ENCODE measurements around the gene WDR91. TPM values are rescaled to one million over a fixed set of nuclear protein-coding genes. Genes with fewer than 3 reads are reported as not detected.

Gene WDR91
- polyA plus RNA-seq, 5 donors: 44.7 to 70.5 (median 49.9) TPM

DNA sequence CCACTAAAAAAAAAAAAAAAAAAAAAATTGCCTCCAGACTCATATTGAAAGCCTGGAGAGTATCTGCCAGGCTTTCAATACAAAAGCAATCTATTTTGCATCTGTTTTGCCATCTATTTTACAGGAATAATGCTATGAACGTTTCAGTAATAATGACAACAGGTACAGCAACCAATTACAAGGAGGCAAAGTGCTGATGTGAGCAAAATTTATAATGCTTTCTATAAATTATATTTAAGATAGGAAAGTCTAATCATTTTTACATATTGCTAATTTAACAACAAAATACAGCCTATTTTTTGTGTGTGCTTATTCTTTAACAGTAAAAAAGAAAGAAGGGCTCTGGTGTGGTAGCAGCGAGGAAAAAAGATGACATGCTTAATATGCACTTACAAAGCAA, 10.0 kb downstream of the WDR91 start:
- DNase-seq: no peak

- DNase-seq: no peak
These were observed 10.4 kb downstream of the WDR91 start for GRCh38 chr7:135200821-135201331.

- no peak for DNase-seq
These were observed 11.9 kb downstream of the WDR91 start for GRCh38 chr7:135199439-135199838.

DNA sequence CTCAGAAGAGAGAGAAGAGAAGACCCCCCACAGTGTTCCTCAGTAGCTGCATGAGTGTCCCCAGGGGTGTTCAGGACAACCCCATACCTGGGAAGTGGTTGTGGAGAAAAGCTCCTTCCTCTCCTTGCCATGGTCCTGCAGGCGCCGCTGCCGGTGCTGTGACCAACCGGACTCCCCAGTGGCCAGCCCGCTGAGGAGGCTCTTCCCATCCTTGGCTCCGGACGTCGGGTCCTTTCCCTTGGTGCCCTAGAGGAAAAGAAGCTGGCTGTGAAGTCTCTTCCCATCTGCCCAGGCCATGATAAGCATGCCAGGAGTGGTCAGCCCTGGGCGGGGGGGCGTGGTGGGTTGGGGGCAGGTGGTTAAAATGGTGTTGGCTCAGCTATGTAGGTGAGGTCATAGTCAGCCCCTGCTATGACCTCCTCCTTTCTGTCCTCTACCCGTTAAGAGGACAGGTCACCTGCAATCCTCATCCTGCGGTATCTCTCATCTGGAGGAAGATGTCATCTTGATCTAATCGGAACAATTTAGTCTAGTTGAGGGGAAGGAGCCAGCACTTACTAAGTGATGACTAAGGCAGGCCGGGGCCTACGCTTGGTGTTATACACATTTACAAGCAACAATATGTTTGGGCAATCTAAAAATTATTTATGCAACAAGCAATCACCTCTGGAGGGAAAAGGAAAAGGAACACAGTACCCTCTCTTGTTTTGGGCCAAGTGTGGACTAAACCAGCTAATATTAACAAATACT, 13.2 kb downstream of the WDR91 start:
- DNase-seq: no peak

- no peak for DNase-seq
These were observed 14.0 kb downstream of the WDR91 start for GRCh38 chr7:135197343-135197742.

GRCh38 chr7:135195968-135196629, 15.2 kb downstream of the WDR91 start:
- no peak for DNase-seq

DNA sequence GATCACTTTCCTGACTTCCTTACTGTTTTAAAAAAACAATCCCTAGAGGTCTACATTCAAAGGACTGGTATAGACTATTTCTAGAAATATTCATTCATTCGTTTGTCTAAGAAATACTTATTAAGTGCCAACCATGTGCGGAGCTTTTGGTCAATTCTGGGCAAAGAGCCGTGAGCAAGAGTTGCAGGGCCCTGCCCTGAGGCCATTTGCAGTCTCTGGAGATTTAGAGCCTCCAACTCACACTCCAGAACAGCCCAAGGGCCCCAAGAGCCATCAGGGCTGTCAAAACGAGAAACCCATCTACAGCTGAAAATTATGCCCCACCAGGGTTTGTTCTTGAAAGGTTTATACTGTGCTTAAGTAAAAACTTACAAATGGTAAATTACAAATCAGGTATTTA, 16.2 kb downstream of the WDR91 start:
- no peak for DNase-seq

DNA sequence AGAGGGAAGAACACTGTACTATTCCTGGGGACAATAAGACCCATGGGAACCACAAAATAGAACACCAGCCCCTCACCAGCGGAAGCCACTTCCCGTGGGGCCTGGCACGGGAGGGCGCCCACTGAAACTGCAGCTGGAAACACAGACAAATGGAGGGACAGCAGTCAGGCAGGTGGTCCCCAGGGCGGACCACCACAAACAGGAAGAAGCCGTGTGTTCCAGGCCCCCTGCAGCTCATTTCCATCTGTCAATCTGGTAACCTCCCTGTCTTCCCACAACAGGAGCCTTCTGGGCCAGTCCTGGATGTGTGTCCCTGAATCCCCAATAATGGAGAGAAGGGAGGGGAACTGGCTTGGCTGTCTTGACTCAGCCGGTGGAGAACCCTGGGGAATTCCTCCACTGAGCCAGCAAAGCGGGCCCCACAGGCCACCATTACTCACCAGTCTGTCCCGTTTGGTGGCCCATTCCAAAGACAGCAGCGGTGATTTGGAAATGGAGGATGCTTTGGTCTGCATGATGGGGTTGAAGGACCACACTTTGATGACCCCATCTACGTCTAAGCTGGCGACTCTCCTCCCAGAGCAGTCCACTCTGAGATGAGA, 16.7 kb downstream of the WDR91 start:
- no peak for DNase-seq

DNA sequence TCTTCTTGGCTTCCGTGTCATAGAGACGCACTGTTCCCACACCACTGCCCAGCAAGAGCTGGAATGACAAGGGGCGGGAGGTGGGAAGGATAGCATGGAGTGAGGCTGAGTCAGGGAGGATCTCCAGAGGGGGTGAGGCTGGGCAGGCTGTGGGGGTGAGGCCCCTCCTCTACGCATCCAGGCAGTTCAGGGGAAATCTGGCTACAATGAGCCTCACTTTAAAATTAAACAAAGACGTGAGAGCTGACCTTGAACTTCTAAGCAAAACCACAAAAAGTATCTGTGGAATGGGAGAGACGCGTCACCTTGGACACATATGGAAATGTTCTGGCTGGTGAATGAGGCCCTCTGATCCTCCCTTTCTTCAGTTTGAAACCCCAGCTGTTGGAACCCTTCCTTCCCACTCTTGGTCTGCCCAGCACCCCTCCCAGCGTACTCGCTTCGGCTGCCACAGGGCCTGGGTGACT, 17.7 kb downstream of the WDR91 start:
- DNase-seq: no peak

GRCh38 chr7:135192914-135193536, 18.3 kb downstream of the WDR91 start:
- DNase-seq: no peak

- DNase-seq: no peak
These were observed 20.6 kb downstream of the WDR91 start for GRCh38 chr7:135190703-135191102.

GRCh38 chr7:135189961-135190360, 21.4 kb downstream of the WDR91 start:
- no peak for DNase-seq

DNA sequence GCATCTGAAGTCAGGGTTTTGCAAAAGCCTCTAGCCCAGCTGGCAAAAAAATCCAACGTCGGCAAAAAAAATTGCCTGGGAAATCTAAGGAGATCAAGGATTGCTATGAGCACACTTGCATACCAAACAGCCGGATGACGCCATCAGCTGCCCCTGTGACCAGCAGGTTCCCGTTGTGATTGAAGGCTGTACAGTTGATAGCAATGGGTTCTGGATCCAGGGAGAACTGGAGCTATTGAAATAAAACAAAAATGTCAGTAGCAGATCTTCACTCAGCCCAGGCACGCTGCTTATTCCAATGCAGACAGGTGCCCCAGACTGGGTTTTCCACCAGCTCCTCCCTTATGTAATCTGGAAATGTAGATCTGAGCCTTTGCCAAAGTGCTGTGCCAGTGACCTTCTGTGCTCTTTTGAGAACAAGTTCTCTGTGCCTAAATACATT, 22.1 kb downstream of the WDR91 start:
- no peak for DNase-seq

DNA sequence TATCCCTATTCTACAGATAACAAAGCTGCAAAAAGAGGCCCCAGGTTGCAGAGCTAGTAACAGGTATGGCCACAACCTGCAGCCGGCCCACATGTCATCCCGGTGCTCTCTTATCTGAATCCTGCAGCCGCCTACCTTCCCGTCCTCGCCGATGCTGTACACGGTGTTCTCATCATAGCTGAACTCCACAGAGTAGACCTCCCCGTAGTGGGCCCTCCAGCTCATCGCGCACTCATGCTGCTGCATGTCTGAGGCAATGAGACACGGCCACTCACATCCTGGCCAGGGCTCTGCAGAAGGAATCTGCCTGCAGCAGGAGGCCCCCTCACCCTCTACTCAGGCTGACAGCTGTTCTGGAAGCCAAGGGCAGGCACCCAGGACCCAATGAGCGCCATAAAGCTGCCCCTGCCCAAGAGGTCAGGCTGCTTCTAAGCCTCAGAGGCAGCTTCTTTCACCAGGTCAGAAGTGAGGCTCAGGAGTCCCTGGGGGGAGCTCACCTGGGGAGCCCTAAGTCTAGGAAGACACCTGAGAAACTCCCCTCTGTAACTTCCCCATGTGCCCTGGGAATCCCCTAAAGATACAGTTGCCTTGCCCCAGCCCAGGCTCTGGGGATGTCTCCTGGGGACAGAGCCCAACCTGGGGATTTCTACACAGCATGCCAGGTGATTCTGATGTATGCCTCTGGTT, 22.9 kb downstream of the WDR91 start:
- no peak for DNase-seq

DNA sequence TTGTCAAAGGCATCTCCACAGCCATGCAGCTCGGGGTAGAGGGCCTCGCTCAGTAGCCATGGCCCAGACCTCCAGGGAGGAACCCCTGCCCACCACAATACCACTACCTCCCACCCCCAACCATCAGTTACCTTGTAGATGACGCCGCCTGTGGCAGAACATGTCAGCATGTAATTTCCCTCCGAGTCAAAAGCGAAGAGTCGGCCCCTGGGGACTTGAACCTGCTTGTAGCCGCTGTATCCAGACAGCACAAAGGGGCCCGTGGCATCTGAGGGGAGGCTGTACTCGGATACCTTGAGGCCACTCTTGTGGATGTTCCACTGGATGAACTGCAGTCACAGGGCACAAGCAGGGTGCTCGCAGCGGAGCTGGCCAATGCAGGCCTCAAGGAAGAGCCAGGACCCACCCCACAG, 24.5 kb downstream of the WDR91 start:
- DNase-seq: no peak

GRCh38 chr7:135186261-135186540, 25.1 kb downstream of the WDR91 start:
- DNase-seq: no peak

DNA sequence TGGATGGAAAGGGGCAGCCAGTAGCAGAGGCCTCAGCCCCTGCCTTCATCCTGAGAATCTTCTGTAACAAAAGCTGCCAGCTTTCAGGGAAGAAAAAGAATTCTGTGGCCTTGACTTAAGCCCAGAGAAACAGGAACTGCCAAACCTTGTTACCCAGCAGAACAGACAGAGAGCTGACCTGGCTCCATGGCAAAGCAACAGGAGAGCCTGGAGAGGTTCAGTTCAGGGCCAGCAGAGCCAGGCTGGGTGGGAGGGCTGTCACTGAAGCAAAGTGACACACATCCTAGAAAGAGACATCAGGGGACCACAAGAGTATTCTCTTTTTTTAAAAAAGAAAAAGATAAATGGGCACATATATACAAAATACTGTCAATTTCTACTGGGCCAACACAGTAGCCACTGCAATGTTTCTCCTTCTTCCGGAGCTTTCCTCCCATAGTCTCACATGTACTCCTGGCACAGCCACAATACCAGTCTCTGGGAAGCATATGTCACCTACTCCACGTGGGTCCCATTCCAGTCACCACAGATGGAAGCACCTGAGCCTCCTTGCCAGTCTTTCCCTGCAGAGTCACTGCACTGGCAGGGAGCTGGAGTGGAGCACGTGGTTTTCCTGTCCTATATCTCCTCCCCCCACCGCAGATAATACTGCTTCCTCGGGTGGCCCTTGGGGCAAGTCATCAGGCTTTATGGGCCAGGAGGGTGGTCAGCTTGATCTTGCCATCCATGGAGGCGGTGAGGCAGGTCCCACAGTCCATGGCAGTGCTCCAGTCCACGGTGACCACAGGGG, 25.7 kb downstream of the WDR91 start:
- no peak for DNase-seq

- DNase-seq: no peak
These were observed 27.0 kb downstream of the WDR91 start for GRCh38 chr7:135184254-135184841.

DNA sequence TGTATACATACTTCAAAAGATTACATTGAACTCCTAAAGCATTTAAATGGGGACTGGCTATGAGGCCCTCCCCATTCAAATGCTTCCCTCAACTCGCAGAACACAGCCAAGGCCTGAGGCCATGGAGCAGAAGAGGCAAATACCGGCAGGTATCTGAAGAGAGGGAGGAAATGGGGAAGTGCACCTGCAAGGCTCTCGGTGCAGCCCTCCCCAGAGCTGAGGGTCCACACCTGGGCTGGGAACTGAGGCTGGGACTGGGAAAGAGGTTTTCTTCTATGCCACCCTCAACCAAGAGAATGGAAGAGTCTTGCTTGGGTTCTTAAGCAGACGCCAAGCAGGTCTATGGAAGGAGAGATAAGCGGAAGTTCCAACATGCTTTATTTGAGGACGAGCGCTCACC, 27.8 kb downstream of the WDR91 start:
- no peak for DNase-seq

DNA sequence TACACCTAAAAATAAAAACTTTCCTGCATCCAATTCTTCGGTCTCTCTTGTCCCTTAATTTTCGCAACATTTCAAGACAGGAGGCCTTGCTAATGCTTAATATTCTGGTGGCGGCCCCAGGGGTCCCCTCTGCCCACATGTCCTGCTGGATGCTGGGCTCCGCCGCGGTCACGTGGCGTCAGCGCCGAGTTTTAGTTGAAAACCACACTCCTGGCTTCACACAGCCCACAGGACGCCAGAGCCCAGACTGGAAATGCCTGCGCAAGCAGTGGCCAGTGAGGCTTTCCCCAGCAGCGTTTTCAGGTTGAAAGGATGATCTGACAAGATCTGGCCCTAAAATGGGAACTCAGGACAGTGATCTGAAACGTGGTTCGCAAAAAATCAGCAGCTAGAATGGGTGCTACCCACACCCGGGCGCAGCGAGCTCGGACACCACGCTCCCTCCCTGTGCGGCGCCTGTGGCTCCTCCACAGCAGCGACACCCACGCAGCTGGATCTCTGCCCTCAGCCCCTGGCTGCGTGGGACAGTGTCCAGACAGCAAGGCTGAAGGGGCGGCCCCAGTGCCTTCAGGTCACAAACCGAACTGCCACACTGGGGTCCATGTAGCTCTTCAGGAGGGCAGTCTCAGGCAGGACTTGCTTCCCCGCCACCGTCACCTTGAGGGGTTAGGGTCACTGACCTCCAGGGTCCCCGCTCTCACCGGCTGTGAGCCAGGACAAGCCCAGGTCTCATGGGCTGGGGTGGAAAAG, 29.2 kb downstream of the WDR91 start:
- no peak for DNase-seq

All from right lung (tissue), 5 donors.